Kidney capillary endothelial cell (primary cell): ENCODE results near the gene ZNF497.
"Not testable (repeated sequence)": the region's sequence is repeated elsewhere in the genome, so short reads cannot be mapped to it uniquely, and the experiment has no call there.

Experiments
- DNase-seq: peaks from one replicate; pipeline ENCODE4 v3.0.0-alpha.2; 2018; ENCODE audit warnings: low spot score

Gene ZNF497

DNA sequence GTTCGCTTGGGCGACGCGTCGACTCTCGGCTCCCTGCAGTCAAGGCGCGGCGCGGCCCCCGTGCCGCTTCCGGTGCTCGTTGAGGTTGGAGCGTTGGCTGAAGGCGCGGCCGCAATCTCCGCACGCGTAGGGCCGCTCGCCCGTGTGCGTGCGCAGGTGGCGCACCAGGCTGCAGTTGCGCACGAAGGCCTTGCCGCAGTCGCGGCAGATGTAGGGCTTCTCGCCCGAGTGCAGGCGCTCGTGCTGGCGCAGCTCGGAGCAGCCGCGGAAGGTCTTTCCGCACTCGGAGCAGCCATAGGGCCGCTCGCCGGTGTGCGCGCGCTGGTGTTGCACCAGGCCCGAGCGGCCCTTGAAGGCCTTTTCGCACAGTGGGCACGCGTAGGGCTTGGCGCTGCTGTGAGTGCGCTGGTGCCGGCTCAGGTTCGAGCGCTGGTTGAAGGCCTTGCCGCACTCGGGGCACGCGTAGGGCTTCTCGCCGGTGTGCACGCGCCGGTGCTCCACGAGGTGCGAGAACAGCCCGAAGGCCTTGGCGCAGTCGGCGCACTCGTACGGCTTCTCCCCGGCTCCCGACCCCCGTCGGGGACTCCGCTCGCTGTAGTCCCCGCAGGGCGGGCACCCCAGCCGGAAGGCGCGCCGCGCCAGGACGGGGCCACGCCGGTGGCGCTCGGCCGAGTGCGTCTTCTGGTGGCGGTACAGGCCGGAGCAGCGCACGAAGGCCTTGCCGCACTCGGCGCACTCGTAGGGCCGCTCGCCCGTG is 5.3 kb upstream of the ZNF497 start:
- DNase-seq, result no peak

DNA sequence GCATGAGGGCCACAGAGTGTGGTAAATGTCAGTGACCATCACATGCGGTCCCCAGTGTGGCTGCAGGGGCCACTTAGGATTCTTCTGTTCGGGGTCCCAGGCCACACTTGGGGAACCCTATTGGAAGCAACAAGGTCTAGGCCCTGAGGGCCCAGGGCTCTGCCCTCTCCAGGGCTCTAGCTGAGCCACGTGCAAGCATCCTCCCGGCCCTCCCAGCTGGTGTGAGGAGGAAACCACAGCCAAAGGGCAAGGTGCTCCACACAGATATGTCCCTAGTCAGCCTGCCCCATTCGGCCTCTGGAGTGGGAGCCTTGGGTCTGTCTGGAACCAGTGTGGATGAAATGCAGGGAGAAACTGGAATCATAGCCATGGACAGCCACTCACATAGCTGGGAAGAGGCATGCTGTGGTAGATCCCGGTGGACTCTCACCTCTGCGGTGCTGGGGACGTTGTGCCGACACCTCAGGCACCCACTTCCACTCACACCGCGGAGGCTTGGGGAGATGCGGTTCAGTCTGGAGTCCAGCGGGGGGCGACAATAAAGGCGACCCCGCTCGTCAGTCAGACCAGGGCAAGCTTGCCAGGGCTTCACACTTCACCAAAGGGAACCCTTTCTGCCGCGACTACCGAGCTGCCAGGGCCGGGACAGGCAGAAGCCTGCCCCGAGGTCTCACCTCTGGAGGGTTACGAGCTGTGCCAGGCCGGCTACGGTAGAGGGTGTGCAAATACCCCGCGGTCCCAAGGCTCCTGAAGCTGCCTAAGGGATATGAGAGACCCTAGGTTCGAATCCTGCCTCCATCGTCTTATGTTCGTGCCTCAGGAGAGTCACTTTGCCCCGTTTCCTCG is 4.3 kb upstream of the ZNF497 start:
- DNase-seq, result no peak

DNA sequence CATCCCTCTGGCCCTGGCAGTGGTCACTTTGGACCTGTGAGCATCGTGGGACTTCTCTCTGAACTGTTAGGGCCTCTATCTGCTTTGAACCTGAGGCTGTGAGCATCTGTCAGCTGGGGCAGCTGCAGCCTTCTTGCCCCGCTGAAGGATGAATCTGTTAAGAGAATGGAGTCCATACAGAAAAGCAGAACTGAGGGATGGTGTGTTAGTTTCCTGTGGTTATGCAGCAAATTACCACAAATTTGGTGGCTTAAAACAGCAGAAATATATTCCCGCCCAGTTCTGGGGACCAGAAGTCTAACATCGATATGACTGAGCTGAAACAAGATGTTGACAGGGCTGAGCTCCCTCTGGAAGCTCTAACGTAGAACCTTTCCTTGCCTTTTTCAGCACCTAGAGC is 1.6 kb upstream of the ZNF497 start:
- DNase-seq, result no peak

DNA sequence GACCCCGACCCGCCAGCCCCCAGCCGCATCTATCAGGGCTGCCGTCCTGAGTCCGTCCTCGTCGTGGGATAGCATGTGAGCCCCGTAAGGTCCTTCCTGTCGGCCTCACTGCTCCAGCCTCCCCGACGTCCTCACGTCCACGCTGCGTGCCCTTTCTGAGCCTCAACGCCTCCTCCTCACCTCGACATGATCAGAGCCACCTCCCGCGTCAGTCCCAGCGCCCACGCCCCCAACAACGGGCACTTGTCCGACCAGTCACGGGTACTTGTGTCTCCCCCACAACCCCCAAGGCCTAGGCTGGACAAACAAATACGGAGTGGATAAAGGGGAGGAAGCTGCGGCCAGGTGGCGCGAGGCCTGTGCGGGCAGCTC is 665 bp downstream of the ZNF497 start:
- no peak for DNase-seq

DNA sequence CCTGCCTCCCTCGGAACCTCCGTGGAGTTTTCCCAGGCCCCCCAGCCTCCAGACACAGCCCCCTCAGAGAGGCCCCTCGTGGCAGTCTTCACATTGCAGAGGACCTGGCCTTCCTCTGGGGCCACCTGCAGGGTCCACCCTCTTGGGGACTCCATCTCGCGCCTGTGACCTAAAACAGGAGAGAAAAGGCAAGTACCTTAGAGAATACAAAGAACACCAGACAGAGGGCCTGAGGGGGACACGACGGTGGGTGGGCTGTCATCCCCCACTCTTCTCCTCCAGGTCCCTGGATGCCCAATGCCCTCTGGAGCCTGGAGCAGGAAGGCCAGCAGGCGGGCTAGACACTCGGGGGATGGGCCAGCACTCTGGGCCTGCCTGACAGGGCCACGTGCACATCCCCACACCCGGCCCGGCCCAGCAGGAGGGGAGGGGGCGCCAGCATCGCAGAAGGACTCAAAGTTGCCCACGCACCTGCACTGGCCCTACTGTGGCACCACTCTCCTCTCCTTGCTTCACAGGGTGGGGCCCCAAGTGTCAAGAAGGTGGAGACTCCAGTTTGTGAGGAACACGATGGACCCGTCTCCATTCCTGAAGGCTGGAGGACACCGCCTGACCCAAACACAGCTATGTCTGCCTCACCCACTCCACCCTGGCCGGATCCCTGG is 4.9 kb downstream of the ZNF497 start:
- no peak for DNase-seq

DNA sequence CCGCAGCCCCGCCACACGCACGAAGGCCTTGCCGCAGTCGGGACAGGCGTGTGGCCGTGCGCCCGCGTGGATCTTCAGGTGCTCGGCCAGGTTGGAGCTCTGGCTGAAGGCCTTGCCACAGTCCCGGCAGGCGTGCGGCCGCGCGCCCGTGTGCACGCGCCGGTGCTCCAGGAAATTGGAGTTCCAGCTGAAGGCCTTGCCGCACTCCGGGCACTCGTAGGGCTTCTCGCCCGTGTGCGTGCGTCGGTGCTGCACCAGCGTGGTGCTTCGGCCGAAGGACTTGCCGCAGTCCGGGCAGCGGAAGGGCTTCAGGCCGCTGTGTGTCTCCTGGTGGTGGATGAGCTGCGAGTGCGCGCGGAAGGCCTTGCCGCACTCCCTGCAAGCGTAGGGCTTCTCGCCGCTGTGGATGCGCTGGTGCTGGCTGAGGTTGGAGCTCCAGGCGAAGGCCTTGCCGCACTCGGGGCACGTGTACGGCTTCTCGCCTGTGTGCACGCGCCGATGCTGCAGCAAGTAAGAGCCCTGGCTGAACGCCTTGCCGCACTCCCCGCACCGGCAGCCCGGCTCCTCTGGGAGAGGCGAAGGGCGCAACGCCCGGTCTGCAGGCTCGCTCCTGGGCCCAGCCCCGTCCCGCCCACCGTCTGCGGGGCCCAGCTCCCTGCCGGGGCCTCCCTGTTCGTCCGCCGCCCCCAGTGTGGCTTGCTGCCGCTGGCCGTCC is 5.6 kb downstream of the ZNF497 start:
- no peak for DNase-seq

DNA sequence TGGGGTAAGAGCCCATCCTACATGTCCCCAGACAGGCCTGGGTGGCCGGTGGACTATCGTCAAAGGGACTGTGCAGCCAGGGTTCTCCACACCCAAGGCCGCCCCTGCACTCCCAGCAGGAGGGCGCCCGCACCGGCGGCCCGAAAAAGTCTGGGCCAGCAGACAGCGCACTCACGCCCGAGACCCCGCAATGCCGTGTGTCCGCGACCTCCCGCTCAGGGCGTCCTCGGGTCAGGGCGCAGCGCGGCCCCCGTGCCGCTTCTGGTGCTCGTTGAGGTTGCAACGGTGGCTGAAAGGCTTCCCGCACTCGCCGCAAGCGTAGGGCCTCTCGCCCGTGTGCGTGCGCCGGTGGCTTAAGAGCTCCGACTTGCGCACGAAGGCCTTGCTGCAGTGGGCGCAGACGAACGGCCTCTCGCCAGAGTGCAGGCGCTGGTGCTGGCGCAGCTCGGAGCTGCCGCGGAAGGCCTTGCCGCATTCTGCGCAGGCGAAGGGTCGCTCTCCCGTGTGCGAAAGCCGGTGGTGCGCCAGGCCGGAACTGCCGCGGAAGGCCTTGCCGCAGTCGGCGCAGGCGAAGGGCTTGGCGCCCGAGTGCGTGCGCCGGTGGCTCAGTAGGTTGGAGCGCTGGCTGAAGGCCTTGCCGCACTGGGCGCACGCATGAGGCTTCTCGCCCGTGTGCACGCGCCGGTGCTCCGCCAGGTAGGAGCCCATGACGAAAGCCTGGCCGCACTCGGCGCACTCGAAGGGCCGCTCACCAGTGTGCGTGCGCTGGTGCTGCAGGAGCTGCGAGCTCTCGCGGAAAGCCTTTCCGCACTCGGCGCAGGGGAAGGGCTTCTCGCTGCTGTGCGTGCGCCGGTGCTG is 6.4 kb downstream of the ZNF497 start:
- no peak for DNase-seq

DNA sequence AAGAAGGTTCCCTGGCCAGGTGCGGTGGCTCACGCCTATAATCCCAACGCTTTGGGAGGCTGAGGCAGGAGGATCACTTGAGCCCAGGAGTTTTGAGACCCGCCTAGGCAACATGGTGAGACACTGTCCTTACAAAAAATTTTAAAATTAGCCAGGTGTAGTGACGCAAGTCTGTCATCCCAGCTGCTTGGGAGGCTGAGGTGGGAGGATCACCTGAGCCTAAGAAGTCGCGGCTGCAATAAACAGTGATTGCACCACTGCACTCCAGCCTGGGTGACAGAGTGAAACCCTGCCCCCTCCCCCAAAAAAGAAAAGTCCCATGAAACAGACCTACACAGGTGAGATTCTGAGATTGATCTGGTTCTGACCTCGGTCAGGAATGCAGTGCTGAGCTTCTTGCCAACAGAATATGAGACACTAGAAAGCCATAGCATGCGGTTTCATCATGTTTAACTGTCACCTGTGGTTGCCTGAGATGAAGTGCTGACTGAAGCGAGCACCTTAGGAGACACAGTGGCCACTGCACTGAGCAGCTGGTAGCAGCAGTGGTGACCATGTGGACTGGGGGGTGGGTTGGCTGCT is 7.2 kb downstream of the ZNF497 start:
- DNase-seq, result no peak

DNA sequence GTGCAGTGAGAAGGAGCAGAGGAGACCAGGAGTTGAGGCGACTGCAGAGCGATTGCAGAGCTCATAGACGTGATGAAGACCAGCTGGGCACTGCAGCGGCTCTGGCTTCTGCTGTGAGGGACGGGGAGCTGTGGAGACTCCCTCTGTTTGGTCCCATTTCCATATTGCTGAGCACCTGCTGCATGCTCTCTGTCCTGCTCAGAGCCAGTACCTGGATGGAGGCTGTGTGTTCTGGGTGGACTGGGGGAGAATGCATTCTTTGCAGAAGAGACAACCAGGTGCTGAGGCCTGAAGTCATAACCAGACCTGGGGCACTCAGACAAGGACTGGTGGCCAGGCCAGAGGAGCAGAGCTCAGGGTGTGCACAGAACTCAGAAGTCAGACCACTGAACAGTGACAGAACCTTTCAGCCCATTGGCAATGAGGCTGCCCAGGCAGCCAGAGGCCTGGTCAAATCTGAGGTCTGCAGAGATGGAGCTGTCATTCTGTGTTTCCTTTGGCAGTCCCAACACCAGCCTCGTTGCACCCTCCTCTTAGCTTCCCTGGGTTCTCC is 8.0 kb downstream of the ZNF497 start:
- no peak for DNase-seq

DNA sequence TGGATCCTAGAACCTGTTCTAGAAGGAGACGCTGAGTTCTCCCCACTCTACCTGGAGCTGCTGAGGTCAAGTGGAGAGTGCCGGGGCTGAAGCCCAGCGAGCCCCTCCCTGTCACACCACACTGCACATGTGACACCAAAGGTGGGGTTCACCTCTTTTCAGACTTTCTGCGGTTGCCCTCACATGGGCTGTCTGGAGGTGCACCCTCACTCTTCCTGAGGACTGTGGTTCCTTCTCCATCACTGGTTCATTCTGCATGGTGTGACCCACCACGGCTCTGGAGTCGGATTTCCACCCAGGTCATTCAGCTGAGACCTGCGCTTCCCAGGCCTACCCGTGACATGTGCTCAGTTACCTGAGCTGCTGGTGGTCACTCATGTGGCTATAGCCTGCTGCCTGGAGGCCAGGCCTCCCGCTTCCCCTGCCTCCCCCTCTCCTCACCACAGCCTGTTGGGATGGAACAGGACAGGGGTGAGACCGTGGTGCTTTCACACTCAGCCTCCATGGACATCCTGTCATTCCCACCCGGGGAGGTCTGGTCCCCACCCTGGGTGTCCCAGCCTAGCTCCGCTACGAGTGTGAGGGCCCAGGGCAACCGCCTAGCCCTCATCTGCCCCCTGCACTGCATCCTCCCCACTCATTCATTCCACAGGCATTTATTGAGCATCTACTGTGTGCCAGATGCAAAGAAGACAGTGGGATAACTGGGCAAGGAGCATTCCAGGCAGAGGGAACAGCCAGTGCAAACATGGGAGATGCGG is 8.7 kb downstream of the ZNF497 start:
- DNase-seq, result no peak

DNA sequence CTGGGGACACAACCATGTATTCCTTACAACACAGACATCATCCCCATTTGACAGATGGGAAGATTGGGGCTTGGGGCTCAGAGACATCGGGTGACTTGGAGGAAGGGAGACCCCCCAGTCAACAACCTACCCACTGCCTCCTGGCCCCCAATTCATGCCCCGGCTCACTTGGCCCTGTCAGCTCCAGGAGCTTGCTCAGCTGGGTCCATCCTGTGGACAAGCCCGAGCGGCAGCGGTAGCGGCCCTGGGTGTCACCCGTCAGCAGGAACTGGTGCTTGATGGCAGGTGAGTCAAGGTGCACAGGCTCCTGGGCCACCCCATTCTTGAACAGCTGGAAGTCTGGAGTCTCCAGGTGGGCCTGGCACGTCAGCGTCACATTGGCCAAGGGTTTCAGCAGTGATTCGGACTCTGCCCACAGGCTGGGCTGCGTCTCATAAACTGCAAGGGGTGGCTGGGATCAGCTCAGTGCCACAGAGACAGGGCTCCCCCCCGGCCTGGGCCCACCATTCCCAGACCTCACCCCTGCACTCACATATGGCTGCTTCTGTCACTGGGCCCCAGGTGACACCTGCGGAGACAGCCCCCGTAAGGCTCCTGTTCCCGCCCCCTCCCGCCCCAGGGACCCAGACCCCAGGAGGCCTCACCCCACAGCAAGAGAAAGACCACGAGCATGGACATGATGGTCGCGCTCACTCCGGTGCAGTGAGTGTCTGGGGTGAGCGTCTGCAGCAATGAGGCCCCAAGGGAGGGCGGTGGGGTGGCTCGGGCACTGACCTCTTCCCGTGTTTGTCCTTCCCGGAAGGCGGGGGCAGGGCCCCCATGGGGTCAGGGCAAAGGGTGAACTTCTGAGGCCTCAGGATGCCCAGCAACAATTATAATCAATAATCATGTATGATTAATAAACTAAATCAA is 9.5 kb downstream of the ZNF497 start, which contains the start of gene A1BG:
Gene A1BG (minus strand): TSS at position 733 of the 912 bp plus-strand sequence. CDS start 55 bp downstream, at position 678.
- no peak for DNase-seq

DNA sequence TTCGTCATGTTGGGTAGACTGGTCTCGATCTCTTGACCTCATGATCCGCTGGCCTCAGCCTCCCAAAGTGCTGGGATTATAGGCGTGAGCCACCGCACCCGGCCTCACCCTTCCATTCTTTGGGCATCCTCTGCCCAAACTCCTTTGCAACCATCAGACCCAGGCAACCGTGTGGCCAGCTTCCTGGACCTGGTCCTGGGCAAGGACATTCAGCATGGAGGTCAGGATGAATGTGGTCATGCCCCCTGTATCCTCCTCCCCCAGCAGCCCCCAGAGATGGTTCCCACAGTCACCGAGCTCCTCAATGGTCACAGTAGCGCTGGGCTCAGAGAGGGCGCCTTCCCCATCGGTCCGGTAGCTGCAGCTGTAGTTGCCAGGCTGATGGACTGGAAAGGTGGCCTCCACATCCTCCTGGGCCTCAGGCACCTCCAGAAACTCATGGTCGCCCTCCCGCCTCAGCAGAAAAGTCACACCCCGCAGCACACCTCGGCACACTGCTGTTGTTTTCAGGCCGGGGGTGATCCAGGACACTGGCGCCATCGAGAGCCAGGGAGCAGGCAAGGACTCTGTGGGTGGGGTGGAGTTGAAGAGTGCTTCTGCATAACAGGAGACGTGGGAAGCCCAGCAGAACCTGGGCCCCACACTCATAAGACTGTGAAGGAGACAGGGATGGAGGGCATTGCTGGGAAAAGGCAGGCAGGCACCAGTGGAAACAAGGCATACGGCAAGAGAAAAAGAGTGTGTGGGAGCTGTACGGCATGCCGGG is 10.4 kb downstream of the ZNF497 start:
- DNase-seq, result no peak

DNA sequence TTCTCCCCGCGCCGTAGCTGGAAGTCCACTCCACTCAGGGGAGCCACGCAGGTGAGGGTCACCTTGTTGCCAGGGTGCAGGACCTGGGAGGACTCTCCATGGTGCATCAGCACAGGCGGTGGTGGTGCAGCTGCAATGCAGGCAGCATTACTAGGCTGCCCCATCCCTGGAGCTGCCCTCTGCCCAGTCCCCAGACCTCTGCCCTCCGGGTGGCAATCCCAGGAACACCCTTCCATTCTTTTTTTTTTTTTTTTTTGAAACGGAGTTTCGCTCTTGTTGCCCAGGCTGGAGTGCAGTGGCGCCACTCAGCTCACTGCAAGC is 11.0 kb downstream of the ZNF497 start:
- no peak for DNase-seq

DNA sequence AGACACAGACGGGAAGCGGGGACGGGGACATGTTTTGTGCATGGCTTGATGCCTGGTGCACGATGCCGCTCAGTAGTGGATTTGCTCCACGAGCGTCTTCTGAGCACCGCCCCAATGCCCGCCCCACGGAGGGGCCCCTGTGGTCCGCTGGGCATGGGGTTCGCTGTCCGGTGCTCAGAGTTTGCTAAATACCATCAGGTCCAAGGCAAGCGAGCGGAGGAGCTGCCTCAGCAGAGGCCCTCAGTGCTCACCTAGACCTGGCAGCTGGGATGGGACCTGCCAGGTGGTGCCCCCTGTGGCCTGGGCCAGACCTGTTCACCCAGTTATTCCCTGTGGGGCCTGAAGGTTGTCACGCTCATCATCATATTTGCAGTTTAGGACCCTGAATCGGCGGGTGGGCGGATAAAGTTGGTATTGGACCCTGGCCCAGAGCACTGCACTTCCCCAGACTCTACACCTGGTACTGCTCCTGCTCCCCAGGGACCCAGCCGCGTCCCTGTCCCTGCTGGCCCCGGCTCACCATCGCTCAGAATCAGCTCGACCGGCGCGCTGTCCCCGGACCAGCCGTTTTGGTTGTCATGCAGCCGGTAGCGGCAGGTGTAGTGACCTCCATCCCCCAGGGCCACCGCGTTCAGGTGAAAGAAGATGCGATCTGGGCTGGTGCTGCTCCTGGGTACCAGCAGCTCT is 11.5 kb downstream of the ZNF497 start:
- DNase-seq, result no peak

DNA sequence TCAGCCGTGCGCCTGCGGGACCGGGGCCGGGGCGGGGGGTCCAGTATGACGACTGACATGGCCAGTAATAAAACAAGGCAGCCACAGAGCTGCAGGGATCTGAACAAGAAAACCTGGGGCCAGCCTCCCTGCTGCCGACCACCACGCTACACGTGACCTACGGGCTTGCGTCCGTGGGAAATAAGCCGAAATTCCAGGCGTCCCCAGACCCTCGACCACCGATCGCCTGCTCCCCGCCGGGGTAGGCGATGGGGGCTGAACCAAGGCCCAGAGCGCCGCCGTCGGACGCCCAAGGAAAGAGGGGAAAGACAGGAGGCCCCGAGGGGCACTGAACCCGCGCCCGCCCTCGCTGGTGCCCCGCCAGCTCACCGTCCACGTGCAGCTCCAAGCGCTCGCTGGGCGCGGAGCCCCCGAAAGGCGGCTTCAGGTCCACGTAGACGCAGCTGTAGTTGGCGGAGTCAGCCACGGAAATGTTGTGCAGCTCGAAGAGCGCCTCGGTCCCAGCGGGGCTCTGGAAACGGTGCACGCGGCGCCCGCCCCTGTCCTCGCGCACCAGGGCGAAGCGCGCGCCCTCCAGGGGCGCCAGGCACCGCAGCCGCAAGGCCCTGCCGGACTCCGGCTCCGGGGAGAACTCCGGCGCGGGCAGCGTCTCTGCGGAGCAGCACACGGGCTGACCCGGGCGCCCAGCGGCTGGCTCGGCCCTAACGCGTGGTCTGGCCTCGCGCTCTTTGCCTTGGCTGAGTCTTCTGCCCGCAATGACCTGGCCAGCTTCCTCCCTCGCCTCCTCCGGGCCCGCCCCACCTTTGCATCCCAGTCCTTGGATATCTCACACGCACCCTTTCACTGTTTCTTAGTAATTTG is 12.3 kb downstream of the ZNF497 start:
- no peak for DNase-seq

DNA sequence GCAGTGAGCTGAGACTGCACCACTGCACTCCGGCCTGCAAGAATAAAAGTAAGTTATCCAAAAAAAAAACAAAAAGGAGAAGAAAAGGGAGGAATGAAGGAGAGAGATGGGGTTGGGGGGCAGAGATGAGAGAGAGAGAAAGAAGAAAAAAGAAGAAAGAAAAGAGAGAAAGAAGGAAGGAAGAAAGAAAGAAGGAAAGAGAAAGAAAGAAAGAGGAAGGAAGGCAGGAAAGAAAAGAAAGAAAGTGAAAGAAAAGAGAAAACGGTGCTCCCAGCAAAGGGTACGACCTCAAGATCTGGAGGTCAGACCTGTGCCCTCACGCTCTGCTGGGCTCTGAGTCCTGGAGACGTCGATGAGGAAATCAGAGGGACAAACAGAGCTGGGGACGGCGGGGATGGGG is 13.0 kb downstream of the ZNF497 start:
- DNase-seq, result no peak

DNA sequence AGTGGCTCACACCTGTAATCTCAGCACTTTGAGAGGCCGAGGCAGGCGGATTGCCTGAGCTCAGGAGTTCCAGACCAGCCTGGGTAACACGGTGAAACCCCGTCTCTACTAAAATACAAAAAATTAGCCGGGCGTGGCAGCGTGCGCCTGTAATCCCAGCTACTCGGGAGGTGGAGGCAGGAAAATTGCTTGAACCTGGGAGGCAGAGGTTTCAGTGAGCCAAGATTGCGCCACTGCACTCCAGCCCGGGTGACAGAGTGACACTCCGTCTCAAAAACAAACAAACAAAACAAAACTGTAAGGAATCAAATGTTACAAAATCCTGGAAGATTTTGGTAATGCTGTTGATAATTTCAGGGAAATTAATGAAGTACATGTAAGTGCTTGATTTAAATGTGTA is 14.5 kb downstream of the ZNF497 start:
- DNase-seq, result not testable (repeated sequence)
